Thymus (tissue), 11 donors: Measurements from ENCODE around the gene LARP4B. TPM values are rescaled to one million over a fixed set of nuclear protein-coding genes. Genes with fewer than 3 reads are reported as not detected.

Experiments
- DNase-seq, 9 donors: peaks; one replicate each; pipeline ENCODE4 v3.0.0-alpha.2; 2013; ENCODE audit warnings: low spot score in 9 of 9, low read depth in 6 of 9, missing footprints in 1 of 9
- H3K27ac ChIP-seq, 2 donors: one replicate each; pipeline ENCODE4 v1.5.1; 2013; ENCODE audit warnings: control low read depth in 1 of 2, low read depth in 1 of 2, low read length in 1 of 2, mild to moderate bottlenecking in 1 of 2, moderate library complexity in 1 of 2
- H3K27me3 ChIP-seq, 2 donors: one replicate each; pipeline ENCODE4 v1.5.1; 2013; ENCODE audit warnings: low read length in 1 of 2; ENCODE audit not compliant: control insufficient read depth in 2 of 2, insufficient read depth in 1 of 2
- H3K36me3 ChIP-seq, 2 donors: one replicate each; pipeline ENCODE4 v1.5.1; 2013; ENCODE audit warnings: low read length in 1 of 2, mild to moderate bottlenecking in 1 of 2, moderate library complexity in 1 of 2; ENCODE audit not compliant: control insufficient read depth in 2 of 2, insufficient read depth in 2 of 2
- H3K4me1 ChIP-seq, 2 donors: one replicate each; pipeline ENCODE4 v1.5.1; 2013; ENCODE audit warnings: low read length in 2 of 2; ENCODE audit not compliant: control insufficient read depth in 2 of 2, insufficient read depth in 2 of 2
- H3K4me3 ChIP-seq, 2 donors: one replicate each; pipeline ENCODE4 v1.5.1; 2013; ENCODE audit warnings: low read length in 2 of 2, control low read depth in 1 of 2, mild to moderate bottlenecking in 1 of 2
- H3K9me3 ChIP-seq, 2 donors: one replicate each; pipeline ENCODE4 v1.5.1; 2013; ENCODE audit warnings: low read length in 1 of 2, mild to moderate bottlenecking in 1 of 2; ENCODE audit not compliant: control insufficient read depth in 2 of 2, insufficient read depth in 1 of 2
- WGBS: extraction: QIAGEN DNeasy Blood & Tissue Kit; methylation state at CpG from one replicate; pipeline ENCODE4 v1.1.7; 2013; 5-methylcytosine and 5-hydroxymethylcytosine counted together
- polyA plus RNA-seq: library from polyadenylated mRNA; stranded (reverse); fragments of 200-250 nt; gene quantifications from one replicate; pipeline ENCODE4 v1.2.3, GENCODE V29; 2013
- total RNA-seq: library from RNA; stranded (reverse); fragments of 120-200 nt; gene quantifications from one replicate; pipeline ENCODE4 v1.2.4, GENCODE V29; 2013
- donor health status: healthy.

The LARP4B gene
- total and polyA plus RNA-seq, 2 donors = 19.3 to 22.0 TPM

DNA sequence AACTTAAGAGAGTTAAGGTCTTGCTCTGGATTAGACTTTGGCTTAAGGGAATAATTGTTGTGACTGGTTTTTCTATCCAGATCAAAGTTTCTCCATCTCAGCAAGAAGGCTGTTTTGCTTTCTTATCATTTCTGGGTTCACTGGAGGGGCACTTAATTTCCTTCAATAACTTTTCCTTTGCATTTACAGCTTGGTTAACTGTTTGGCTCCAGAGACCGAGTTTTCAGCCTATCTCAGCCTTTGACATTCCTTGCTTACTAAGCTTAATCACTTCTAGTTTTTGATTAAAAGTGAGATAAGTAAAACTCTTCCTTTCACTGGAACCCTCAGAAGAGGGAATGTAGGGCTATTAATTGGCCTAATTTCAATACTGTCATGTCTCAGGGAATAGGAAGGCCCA is 76.4 kb downstream of the LARP4B start:
- 100% methylated on average over 1 of the region's 1 CpG for WGBS
- Histone ChIP-seq H3K27ac (no peak overlapping the region), H3K27me3 (no peaks in the 10 kb centered on the region), H3K36me3 (peaks cover 15 to 36% of the 10 kb centered on the region in 2 donors), H3K9me3 (peaks cover 0 to 4% of the 10 kb centered on the region in 2 donors), H3K4me1 (no peaks in the 10 kb centered on the region), H3K4me3 (no peak overlapping the region)
- no peak for DNase-seq

DNA sequence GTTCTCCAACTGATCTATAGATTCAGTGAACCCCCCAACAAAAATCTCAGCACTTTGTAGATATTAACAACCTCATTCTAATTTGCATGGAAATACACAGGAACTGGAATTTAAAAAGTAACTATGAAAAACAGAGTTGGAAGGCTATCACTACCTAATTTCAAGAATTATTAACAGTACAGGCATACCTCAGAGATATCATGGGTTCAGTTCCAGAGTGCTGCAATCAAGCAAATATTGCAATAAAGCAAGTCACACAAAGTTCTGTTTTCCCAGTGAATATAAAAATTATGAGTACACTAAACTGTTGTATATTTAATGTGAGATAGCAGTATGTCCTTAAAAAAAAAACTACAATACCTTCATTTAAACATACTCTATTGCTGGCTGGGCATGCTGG is 78.5 kb downstream of the LARP4B start:
- no peak for DNase-seq
- Histone ChIP-seq H3K27me3 (no peaks in the 10 kb centered on the region), H3K27ac (no peak overlapping the region), H3K36me3 (peaks cover 15 to 22% of the 10 kb centered on the region in 2 donors), H3K9me3 (peaks cover 0 to 4% of the 10 kb centered on the region in 2 donors), H3K4me3 (no peak overlapping the region), H3K4me1 (no peaks in the 10 kb centered on the region)

- no peak for DNase-seq
- no peak overlapping the region for H3K4me3 ChIP-seq
- H3K27me3 ChIP-seq = no peaks in the 10 kb centered on the region
- WGBS = 93% methylated on average over 3 of the region's 3 CpGs
- peaks cover 21 to 25% of the 10 kb centered on the region in 2 donors for H3K36me3 ChIP-seq
- no peaks in the 10 kb centered on the region for H3K4me1 ChIP-seq
- H3K9me3 ChIP-seq = peaks cover 0 to 4% of the 10 kb centered on the region in 2 donors
- H3K27ac ChIP-seq = no peak overlapping the region
These were observed 79.1 kb downstream of the LARP4B start for GRCh38 chr10:852386-852785.

DNA sequence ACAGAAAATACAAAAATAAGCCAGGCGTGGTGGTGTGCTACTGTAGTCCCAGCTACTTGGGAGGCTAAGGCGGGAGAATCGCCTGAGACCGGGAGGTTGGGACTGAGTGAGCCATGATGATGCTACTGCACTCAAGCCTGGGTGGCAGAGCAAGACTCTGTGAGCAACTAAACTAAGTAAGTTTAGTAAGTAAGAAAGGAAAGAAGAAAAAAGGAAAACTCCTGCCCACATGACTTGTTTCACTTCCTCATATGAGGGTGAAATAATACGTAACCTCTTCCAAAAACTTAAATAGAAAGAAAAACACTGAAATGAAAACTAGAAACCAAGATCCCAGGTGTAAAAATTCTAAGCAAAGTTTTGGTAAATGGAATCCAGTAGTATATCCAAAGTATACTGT is 79.6 kb downstream of the LARP4B start:
- Histone ChIP-seq H3K27me3 (no peaks in the 10 kb centered on the region), H3K27ac (no peak overlapping the region), H3K4me3 (no peak overlapping the region), H3K9me3 (peaks cover 0 to 4% of the 10 kb centered on the region in 2 donors), H3K4me1 (no peaks in the 10 kb centered on the region), H3K36me3 (peaks cover 25 to 26% of the 10 kb centered on the region in 2 donors)
- no peak for DNase-seq
- WGBS = 95% methylated on average over 5 of the region's 5 CpGs

DNA sequence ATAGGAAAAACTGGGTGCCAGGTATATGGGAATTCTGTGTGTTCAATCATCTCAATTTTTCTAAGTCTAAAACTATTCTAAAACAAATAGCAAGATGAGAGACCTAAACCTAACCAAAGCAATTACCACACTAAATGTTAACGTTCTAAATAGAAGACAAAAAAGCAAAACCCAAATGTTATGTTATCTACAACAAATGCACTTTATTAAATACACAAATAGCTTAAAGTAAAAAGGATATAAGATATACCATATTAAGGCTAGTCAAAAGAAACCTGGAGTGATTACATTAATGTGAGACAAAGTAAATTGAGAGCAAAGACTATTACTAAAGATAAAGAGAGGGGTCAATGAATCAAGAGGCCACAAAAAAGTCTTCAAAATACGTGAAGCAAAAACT is 81.4 kb downstream of the LARP4B start:
- peaks cover 25 to 29% of the 10 kb centered on the region in 2 donors for H3K36me3 ChIP-seq
- peaks cover 0 to 4% of the 10 kb centered on the region in 2 donors for H3K9me3 ChIP-seq
- WGBS = 98% methylated on average over 2 of the region's 2 CpGs
- H3K27ac ChIP-seq = no peak overlapping the region
- H3K4me3 ChIP-seq = no peak overlapping the region
- H3K4me1 ChIP-seq = no peaks in the 10 kb centered on the region
- H3K27me3 ChIP-seq = no peaks in the 10 kb centered on the region
- no peak for DNase-seq

DNA sequence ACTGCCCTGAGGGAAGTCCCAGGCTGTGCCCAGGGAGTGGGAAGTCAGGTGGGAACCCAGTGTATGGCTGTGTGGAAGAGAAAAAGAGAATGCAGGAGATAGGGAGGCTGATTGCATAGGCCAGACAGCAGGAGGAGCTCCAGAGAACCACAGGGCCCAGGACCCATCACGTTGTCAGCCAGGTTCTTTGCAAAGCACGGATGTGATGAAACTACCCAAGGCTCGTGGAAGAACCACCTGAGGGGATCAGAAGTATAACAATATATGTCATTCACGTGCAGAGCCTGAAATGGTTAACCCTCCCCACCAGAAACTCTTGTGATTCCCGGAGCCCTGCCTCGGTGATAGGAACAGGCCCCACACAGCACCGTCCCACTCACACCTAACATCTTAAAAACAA is 83.6 kb downstream of the LARP4B start:
- peaks cover 30 to 37% of the 10 kb centered on the region in 2 donors for H3K36me3 ChIP-seq
- WGBS = 96% methylated on average over 7 of the region's 7 CpGs
- no peaks in the 10 kb centered on the region for H3K4me1 ChIP-seq
- H3K27ac ChIP-seq = no peak overlapping the region
- peaks cover 0 to 4% of the 10 kb centered on the region in 2 donors for H3K9me3 ChIP-seq
- no peaks in the 10 kb centered on the region for H3K27me3 ChIP-seq
- no peak overlapping the region for H3K4me3 ChIP-seq
- no peak for DNase-seq

GRCh38 chr10:846126-846685 is 85.3 kb downstream of the LARP4B start:
- peaks cover 38 to 45% of the 10 kb centered on the region in 2 donors for H3K36me3 ChIP-seq
- no peak for DNase-seq
- H3K4me1 ChIP-seq = no peaks in the 10 kb centered on the region
- H3K9me3 ChIP-seq = peaks cover 0 to 3% of the 10 kb centered on the region in 2 donors
- H3K27ac ChIP-seq = no peak overlapping the region
- no peak overlapping the region for H3K4me3 ChIP-seq
- 94% methylated on average over 7 of the region's 7 CpGs for WGBS
- H3K27me3 ChIP-seq = no peaks in the 10 kb centered on the region

DNA sequence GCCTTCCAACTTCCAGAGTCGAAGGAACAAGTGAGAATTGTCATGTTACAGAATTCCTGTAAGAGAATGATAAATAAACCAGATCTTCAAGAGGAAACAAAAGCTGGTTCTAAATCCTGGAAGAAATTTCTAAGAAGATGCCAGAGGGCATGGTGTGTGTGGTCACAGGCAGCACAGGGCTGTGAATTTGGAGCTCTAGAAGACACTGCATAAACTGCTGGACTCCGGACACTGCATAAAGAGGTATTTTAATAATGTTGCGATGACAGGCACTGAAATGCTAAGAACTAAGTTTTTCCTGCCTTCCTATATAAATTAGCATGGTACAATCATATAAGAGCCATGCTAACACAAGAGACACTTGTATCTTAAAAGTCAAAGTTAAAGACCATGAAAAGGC is 86.0 kb downstream of the LARP4B start:
- Histone ChIP-seq H3K27ac (no peak overlapping the region), H3K36me3 (peaks cover 42 to 50% of the 10 kb centered on the region in 2 donors), H3K27me3 (no peaks in the 10 kb centered on the region), H3K9me3 (no peaks in the 10 kb centered on the region), H3K4me3 (no peak overlapping the region), H3K4me1 (no peaks in the 10 kb centered on the region)
- no peak for DNase-seq
- 96% methylated on average over 3 of the region's 3 CpGs for WGBS

DNA sequence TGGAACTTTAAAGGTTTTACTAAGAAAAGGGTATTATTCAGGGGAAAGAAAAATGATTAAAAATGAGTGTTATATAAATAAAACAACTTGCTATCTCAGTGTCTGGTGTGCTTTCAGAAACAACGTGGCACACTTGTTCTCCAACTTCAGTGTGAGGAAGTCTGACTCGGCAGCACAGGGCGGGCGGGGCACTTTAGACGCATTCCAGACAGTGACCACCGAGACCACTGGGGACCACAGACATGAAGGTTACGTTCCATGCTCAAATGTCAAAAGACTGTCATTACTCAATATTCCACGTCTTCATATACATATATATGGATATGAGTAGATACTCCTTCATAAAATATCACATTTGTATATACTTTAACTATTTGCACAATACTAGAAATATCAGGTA is 87.0 kb downstream of the LARP4B start:
- Histone ChIP-seq H3K27ac (no peak overlapping the region), H3K4me3 (no peak overlapping the region), H3K4me1 (no peaks in the 10 kb centered on the region), H3K36me3 (peaks cover 51 to 58% of the 10 kb centered on the region in 2 donors), H3K27me3 (no peaks in the 10 kb centered on the region), H3K9me3 (no peaks in the 10 kb centered on the region)
- 95% methylated on average over 8 of the region's 8 CpGs for WGBS
- DNase-seq = no peak
